HL-60/S4 treated with phorbol 12-myristate 13-acetate at 8.2 ng/mL for 4 days and 3 days (cell line): ENCODE results near the gene RASAL2.

Experiments
- in situ Hi-C: fragments of 300-500 bp; cut with MboI; formaldehyde crosslinking; loops from 2 replicates; pipeline ENCODE4 v1.15.0; 2022; ENCODE audit warnings: low sequenced_read_pairs

Gene RASAL2

GRCh38 chr1:178093951-178094738 is at the start of gene RASAL2:
TSS of gene RASAL2 (plus strand) at chr1:178094104. CDS start at chr1:178094493, 389 bp downstream.
- in situ Hi-C loops: no loop called here

- in situ Hi-C loops: no loop called here
Observed at GRCh38 chr1:178046591-178047270, 47.2 kb upstream of the RASAL2 start.

- in situ Hi-C loops: no loop called here
Observed at GRCh38 chr1:178047403-178048093, 46.4 kb upstream of the RASAL2 start.

GRCh38 chr1:178048426-178048825 is 45.5 kb upstream of the RASAL2 start:
- in situ Hi-C loops: no loop called here

DNA sequence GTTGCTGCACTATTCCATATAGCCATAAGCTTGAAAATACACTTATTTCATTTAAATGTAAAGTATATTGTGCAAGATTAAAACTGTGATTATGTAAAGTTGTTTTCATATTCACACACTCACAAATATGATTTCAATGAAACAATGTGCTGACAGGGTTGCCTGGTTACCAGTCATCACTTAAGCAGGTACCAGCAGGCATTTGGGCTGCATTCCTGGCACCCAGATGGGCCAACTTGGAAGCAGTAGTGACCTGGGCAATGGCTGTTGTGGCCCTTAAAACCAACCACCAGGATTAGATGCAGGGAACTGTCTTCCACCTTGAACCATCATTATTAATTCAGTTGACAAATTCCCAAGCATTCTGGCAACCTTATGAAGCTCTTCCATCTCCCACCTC is 45.0 kb upstream of the RASAL2 start:
- in situ Hi-C loops: no loop called here

- in situ Hi-C loops: loop anchor here (25.0 kb wide), 1 partner anchor 237 kb away; no protein-coding TSS in a partner anchor
Observed at GRCh38 chr1:178050084-178050483, 43.8 kb upstream of the RASAL2 start.

DNA sequence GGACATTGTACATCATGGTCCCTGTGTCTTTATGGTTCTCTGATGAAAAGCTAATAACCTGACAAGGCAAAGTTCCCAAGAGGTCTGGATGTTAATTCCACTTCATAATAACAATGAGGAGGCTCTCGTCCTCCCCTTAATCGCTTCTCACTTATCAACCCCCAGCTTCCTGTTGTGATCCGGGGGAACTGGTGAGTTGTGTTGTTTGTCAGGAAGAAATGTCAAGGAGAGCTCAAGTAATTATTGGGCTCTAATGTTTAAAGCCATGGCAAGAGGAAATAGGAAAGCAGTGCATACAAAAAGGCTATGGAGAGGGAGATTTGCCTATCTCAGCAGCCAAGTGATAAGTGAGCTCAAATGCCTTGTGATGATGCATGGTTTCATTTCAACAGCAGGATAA is 42.8 kb upstream of the RASAL2 start:
- in situ Hi-C loops: loop anchor here (25.0 kb wide), 1 partner anchor 236 kb away; no protein-coding TSS in a partner anchor

DNA sequence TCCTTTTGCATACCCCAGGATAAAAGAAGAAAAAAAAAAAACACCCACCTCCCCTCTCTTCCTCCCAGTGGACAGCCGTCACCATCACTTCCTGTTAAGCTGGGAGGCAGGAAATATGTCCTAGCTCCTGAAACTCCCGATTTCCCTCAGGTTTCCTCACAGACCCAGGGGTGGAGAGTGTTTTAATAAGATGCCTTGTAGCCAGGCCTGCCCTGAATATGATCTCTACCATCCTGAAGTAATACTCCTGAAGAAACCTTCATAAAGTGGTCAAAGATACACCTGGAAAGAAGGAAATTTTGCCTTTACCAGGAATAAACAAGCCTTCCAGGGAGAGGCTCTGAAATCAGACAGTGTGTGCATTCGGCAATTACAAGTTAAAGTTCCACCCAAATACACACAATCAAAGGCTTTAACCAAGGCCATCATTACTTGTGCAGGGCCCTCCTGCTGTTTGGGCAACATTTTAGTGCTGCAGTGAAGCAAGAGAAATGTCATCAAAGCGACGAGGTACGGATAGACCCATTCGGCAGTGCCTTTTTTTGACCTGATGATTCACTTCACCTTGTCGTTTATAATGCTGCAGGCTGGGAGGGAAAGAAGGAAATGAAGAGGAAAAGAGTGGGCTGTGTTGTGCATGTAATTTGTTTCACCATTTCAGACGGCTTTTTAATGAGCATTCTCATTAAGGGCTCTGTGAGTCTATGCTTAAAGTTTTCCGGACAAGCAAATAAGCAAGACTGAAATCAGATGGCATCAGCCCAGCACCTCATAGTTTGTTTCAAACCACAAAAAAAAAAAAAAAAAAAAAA is 41.0 kb upstream of the RASAL2 start:
- in situ Hi-C loops: loop anchor here (25.0 kb wide), 1 partner anchor 234 kb away; no protein-coding TSS in a partner anchor

GRCh38 chr1:178055093-178055492 is 38.8 kb upstream of the RASAL2 start:
- in situ Hi-C loops: loop anchor here (25.0 kb wide), 1 partner anchor 232 kb away; no protein-coding TSS in a partner anchor

GRCh38 chr1:178055779-178056471 is 38.0 kb upstream of the RASAL2 start:
- in situ Hi-C loops: loop anchor here (25.0 kb wide), 1 partner anchor 231 kb away; no protein-coding TSS in a partner anchor

DNA sequence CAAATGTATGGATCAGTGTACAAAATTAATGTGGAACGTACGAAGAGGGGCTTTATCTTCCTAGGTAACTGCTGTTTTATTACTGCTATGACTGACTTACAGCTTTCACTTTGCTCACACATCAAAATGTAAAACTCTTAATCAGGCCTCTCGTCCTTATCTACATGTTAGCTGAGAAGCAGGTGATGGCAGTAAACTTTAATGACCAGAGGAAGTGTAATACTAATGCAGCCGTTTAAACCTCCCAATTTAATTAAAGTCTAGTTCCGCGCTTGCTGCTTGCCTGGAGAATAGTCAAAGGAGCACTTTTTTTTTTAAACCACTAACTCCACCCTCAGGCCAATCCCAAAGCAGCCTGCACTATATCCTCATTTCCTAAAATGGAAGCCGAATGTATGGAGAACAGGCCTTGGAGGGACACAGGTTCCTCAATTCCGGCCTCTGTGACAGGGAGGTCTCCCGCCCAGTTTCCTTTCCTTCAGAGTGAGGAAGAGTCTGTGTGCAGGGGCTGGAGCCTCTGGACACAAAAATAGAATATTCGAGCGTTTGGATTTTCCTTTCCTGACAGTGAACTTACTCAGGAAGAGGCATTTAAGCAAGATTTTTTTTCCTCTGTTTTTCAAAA is 36.7 kb upstream of the RASAL2 start:
- in situ Hi-C loops: loop anchor here (25.0 kb wide), 1 partner anchor 230 kb away; no protein-coding TSS in a partner anchor

GRCh38 chr1:178057912-178058534 is 35.9 kb upstream of the RASAL2 start:
- in situ Hi-C loops: loop anchor here (25.0 kb wide), 1 partner anchor 229 kb away; no protein-coding TSS in a partner anchor

DNA sequence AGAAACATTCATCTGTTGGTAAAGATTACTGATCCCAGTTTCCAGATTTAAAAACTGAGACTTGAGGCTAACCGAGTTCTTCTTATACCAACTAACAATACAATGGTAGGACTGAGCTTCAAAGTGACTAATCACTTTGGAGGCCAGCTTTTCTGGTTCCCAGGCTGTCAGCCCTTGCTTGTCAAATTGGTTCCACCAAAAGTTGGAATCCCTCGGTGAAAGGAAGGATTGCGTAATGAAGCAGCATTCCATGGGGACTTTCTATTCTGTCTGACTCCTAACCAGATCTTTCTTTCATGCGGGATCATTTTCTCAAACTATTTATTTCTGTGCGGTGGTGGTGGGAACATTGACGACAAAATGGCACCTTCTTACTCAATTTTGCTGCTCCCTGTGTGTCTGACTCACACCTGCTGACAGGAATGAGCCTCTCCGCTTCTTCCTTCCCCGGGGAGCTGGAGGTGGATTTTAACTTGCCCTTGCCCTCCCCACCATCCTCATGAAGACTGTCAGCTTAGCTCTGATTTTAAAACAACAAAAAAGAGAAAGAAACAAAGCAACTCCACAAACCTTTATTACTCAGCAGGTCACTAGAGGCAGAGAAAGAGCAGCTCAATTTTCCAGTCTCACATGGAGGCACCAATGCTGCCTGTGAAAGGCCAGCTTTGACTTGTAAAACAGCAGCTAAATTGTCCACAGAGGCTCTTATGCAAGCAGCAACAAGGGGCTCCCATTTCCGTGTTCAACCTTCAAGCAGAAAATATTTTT is 32.9 kb upstream of the RASAL2 start:
- in situ Hi-C loops: loop anchor here (25.0 kb wide), 1 partner anchor 226 kb away; no protein-coding TSS in a partner anchor

DNA sequence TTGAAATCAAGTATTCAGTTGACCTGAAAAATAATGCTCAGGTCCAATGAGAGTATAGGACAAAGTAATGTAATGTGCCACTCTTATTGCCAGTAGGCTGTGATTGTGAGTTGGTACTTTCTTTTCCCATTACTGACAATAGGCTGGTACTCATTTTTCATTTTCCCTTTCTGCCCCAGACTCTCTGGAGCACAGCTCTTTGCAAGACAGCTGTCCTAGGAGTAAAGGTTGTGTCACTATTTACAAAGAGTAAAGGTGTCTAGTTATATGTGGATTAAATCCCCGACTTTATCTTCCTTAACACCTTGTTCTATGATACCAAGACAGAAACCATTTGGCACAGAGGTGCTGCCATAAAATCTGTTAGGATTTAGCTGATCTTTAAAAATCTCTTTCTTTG is 32.3 kb upstream of the RASAL2 start:
- in situ Hi-C loops: loop anchor here (25.0 kb wide), 1 partner anchor 226 kb away; no protein-coding TSS in a partner anchor

GRCh38 chr1:178064191-178064821 is 29.6 kb upstream of the RASAL2 start:
- in situ Hi-C loops: loop anchor here (25.0 kb wide), 1 partner anchor 223 kb away; no protein-coding TSS in a partner anchor

GRCh38 chr1:178065250-178065649 is 28.7 kb upstream of the RASAL2 start:
- in situ Hi-C loops: loop anchor here (25.0 kb wide), 1 partner anchor 222 kb away; no protein-coding TSS in a partner anchor

DNA sequence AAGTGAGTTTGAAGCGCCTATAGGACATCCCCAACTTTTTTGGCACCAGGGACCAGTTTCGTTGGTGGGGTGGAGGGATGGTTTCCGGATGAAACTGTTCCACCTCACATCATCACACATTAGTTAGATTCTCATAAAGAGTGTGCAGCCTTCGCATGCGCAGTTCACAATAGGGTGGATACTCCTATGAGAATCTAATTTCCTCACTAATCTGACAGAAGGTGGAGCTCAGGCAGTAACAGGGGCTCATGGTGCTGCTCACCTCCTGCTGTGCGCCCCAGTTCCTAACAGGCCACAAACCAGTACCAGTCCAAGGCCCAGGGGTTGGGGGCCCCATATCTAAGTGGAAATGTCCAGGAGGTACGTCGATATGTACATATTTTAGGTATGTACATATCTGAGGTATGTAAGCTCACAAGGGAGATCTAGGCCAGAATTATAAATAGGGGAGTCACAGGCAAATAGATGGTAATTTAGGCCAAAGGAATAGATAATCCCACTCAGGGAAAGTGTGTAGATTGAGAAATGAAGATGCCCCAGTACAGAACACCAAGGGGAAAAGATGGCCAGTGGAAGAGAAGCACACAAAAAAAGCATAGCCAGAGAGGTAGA is 27.5 kb upstream of the RASAL2 start:
- in situ Hi-C loops: loop anchor here (25.0 kb wide), 1 partner anchor 221 kb away; no protein-coding TSS in a partner anchor
